Bronchial epithelial cell (primary cell): ENCODE measurements around the gene CHRNA7. TPM values are rescaled to one million over a fixed set of nuclear protein-coding genes. Genes with fewer than 3 reads are reported as not detected.

Experiments used
- DNase-seq: peaks from one replicate; pipeline ENCODE4 v3.0.0-alpha.2; 2010; ENCODE audit warnings: low read depth
- FAIRE-seq: peaks from 2 replicates; lab custom pipeline; 2011; peaks lifted over from hg19 to GRCh38; lab: Jason Lieb, UNC
- H3K27me3 ChIP-seq: 2 replicates; pipeline ENCODE4 v1.5.1; 2011; ENCODE audit warnings: low read length; ENCODE audit not compliant: control insufficient read depth, insufficient read depth
- H3K36me3 ChIP-seq: 2 replicates; pipeline ENCODE4 v1.5.1; 2011; ENCODE audit warnings: low read length; ENCODE audit not compliant: control insufficient read depth, insufficient read depth
- H3K4me3 ChIP-seq: 2 replicates; pipeline ENCODE4 v1.5.1; 2011; ENCODE audit warnings: mild to moderate bottlenecking, low read depth, low read length, control low read depth
- total RNA-seq: library from RNA; depleted of rRNA; stranded (reverse); fragments of >200 nt; gene quantifications from 2 replicates; pipeline ENCODE4 v1.2.1, GENCODE V29; 2014
- TF ChIP-seq, protein P1 (sequence below): IDR thresholded peaks from 2 replicates; pipeline ENCODE4 v1.5.1; 2011; ENCODE audit warnings: mild to moderate bottlenecking, moderate library complexity, low read length, control low read depth, inconsistent platforms; ENCODE audit not compliant: insufficient read depth, severe bottlenecking

Gene CHRNA7
- total RNA-seq, 1 donor from 2014 or later = under 0.01 TPM

DNA sequence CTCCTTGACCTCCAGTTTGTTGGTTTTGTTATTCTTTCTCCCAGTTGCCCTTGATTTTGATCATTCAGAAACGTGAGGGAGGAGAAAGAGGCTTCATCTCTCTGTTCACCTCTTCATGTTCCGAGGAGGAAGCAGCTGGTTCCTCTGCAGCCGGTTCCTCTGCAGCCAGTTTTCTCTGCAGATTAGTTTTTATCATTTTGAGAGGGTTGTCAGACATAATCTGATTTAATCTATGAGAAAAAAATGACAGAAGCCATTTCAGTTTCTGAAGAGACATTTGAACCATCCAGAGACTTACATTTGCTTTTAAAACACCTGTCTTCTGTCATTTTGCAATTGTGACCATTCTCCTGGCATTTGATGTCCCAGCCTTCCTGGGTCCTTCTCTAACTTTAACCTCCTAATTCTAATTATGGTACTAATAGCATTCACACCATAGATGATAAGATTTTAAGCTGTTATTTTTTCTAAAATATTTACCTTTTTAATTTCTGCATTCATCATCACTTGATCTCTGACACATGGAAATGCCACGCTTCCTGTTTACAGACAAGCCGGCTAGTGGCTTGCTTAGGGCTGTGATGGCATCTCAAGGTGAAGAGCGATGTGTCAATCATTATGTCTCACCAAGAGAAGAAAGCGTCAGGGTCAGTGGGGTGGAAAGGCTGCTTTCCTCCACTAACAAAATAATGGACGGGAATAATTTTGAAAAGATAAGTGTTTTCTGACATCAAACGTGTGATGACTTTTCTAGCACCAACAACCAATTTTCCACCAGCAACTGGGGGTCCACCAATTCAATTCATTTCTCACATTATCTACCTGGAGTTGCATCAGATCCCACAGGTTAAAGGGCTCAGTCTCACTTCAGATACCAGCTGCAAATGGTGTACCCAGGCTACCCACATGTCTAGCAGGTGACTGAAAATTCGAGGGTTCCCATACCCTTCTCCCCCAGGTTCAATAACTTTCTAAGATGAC lies 76.4 kb downstream of the CHRNA7 start:
- no peak for DNase-seq
- FAIRE-seq = no peak
- no peaks in the 10 kb centered on the region for H3K27me3 ChIP-seq
- no peaks in the 10 kb centered on the region for H3K36me3 ChIP-seq
- no peak overlapping the region for H3K4me3 ChIP-seq
- TF ChIP-seq, protein P1, sequence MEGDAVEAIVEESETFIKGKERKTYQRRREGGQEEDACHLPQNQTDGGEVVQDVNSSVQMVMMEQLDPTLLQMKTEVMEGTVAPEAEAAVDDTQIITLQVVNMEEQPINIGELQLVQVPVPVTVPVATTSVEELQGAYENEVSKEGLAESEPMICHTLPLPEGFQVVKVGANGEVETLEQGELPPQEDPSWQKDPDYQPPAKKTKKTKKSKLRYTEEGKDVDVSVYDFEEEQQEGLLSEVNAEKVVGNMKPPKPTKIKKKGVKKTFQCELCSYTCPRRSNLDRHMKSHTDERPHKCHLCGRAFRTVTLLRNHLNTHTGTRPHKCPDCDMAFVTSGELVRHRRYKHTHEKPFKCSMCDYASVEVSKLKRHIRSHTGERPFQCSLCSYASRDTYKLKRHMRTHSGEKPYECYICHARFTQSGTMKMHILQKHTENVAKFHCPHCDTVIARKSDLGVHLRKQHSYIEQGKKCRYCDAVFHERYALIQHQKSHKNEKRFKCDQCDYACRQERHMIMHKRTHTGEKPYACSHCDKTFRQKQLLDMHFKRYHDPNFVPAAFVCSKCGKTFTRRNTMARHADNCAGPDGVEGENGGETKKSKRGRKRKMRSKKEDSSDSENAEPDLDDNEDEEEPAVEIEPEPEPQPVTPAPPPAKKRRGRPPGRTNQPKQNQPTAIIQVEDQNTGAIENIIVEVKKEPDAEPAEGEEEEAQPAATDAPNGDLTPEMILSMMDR = no peak

DNA sequence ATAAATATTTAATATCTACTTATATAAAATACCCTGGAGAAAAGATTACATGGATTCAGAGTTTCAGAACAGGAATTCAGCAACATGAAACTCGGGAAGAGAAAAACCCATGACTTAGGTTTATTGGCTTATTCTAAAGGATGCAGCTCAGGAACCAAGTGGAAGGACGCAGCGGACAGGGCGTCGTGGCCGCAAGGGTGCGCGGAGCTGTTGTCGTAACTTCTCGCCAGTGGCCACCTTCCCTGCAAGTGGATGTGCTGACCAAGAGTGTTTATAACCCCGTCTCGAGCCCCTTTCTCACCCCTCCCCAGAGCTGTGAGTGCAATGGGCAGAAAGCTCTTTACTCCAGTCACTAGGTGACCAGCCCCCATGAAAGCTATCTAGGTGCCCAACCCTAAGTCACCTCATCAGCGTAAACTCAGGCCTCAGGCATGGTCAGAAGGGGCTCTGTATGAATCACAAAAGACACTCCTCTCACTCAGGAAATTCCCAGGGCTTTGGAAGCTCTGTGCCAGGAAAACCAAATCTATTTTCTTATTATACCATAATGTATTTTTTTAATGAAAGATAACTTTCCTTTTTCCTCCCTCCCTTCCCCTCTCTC lies 77.3 kb downstream of the CHRNA7 start:
- Histone ChIP-seq H3K27me3 (no peaks in the 10 kb centered on the region), H3K4me3 (no peak overlapping the region), H3K36me3 (no peaks in the 10 kb centered on the region)
- FAIRE-seq (no peak), DNase-seq (no peak)
- TF ChIP-seq, protein P1 = no peak

DNA sequence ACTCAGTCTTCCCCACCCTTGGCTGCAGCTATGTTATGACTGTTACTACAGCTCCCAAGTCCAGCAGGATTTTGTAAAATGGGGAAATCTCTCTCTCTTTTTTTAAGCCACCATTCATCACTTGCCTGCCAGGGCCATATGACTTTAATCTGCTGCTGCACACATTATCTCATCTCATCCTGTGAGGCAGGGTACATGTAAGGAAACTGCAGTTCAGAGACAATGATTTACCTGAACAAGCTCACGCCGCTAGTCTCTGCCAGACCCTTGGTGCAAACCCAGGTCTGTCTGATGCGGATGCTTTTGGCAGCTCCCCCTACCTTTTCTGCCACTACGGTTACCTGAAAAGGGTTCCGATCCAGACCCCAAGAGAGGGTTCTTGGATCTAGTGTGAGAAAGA lies 78.3 kb downstream of the CHRNA7 start:
- Histone ChIP-seq H3K27me3 (no peaks in the 10 kb centered on the region), H3K4me3 (no peak overlapping the region), H3K36me3 (no peaks in the 10 kb centered on the region)
- FAIRE-seq = no peak
- no peak for DNase-seq
- TF ChIP-seq, protein P1 = no peak

DNA sequence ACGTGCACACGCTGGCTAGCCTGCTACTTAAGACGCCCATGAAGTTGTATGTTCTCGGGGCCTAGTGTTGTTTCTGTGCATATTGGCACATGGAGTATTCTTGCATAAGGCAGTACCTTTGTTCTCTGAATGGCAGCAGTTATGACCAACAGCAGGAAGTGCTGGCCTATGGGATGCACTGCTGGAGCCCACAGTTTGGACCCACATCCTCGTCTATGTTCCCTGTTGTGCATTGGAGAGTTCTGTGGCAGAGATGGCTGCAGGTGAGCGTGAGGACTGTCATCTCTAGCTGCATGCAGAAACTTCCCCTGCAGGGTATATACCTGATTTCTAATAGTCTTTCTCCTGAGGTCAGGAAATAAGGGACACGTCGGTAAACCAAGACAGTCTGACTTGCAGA lies 81.8 kb downstream of the CHRNA7 start:
- DNase-seq = no peak
- Histone ChIP-seq H3K36me3 (no peaks in the 10 kb centered on the region), H3K27me3 (no peaks in the 10 kb centered on the region), H3K4me3 (no peak overlapping the region)
- FAIRE-seq = no peak
- TF ChIP-seq, protein P1 = no peak

DNA sequence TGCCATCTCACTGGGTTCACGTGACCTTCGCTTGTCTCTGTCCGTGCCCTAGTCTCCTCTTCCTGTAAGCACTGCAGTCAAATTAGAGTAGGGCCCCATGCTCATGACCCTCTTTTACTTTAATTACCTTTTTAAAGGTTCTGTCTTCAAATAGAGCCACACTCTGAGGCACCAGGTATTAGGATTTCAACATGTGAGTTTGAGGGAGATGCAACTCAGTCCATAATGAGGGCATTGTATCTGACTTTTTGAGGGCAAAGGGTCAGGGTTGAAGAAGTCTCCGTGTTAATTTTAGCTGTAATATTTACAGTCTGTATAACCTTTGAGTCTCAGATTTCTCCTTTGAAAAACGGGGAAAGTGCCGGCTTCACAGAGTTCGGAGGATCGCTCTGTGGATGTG lies 82.9 kb downstream of the CHRNA7 start:
- TF ChIP-seq, protein P1 = no peak
- DNase-seq (no peak), FAIRE-seq (no peak)
- Histone ChIP-seq H3K36me3 (no peaks in the 10 kb centered on the region), H3K27me3 (no peaks in the 10 kb centered on the region), H3K4me3 (no peak overlapping the region)
